ENCODE data around the gene USH1G.
"Not testable (repeated sequence)": the region's sequence is repeated elsewhere in the genome, so short reads cannot be mapped to it uniquely, and the experiment has no call there.

USH1G gene

DNA sequence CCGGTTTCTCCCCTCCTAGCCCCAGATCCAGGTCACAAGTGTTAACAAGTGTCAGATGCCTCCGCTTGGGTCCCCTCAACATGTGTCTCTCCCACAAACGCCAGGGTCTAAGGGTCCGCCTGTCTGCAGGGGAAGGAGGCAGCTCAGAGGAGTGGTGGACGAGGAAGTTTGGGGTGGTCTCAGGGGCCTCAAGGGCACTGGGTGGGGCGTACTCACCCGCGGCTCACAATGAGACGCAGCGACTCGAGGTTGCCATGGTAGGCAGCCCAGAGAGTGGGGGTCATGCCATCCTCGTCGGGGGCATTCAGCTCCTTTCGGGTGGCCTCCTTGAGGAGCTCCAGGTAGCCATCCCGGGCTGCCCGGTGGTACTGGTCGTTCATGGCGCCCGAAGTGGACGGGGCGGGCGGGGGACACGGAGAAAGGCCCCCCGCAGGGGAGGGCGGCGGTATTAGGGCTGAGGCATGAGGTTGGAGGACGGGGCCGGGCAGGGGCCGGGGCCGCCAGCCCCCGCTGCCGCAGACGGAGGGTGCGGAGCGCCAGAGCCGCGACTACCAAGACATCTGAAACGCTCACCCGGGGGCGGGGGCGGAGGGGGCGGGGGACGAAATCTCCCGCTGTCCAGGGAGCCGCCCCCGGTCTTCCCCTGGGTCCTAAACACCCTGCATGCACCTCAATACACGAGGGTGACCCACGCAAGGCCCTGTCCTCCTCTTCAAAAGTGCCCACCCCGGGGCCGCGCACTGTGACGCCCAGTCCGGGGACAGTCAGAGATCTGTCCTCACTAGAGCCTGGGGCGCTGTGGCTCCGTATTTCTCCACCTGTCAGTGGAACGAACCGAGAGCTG is at the start of gene USH1G:
TSS of gene USH1G (minus strand) at position 562 of the 844 bp plus-strand sequence. CDS start at position 380, 182 bp downstream.
- DNase-seq: no peak

DNA sequence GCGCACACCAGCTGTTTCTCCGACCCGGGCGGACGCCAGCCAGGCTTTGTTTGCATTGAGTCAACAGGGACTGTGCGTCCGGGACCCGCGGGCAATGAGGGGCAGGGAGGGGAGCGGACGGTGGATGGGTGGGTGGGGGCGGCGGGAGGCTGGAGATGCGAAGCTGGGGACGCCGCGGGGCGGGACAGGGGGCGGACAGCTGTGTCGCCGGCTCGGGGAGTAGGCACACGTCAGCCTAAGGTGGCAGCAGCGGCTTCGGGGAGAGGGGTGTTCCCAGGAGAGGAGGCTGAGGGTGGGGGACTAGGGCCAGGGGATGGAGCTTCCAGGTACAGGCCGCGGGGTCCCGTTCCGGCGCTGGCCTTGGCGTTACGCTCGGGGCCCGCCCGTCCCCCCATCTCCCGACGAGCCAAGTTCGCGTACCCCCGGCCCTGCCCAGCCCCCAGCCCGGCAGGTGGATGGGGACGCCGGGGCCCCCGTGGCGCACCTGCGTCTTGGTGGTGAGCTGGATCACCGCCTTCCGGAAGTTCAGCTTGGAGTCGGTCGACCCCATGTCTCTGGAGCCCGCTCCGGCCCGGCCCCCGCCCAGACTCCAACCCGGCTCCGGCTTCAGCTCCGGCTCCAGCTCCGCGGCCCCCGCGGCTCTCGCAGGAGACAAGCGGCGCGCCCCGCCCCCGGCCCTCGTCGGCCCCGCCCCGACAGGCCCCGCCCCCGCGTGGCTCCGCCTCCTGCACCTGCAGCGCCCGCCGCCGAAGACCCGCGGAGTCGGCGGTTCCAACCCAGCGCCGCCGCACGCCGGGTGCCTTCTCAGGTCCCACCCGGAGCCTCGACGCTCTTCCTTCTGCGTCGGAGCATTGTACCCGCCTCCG is 49.3 kb upstream of the USH1G start, which contains the start of gene HID1:
TSS of gene HID1 (minus strand) at position 653 of the 866 bp plus-strand sequence. CDS start at position 550, 103 bp downstream.
- no peak for DNase-seq

DNA sequence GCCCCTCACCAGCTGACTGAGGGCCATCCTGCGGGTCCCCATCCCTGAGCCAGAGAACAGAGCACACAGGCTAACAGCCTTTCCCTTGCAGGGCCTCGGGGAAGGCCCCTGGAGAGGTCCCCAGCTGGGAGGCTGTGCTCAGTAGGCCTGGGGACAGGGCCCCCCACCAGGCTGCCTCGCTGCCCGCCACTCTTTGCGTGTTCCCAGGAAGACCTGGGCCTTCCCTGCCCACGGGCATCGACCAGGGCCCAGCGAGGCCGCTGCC is 48.7 kb upstream of the USH1G start:
- no peak for DNase-seq

DNA sequence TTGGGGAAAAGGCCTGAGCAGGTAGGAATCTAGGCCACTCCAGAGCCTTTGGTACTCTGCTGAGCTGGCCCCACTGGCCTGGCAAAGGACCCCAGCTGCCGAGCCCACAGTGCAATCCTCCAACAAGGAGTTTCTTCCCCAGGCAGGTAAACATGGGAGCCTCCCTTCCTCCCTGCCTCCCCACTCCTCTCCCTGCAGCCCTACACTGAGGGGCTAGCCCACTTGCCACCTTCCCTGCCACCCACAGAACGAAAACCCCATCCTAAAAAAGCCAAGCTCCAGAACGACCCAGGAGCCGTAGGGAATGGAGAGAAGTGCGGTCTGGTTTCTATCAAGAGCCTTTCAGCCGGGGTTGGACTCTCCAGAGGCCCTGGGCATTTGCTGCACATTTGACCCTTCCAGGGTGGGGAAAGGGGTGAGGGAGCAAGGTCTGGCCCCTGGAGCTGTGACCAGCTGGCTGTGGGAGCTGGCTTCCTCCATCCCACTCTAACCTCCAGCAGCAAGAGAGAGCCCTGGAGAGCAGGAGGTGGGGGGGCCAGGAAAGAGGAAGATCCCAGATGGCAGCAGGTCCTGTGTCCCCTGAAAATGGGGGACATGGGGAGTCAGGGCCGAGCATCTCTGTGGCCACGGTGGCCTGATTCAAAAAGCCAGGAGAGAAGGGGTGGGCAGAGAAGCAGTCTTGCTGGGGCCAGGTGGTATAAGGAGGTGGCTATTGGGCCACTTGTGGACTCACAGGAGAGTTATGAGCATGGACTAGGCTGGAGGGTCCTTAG is 48.2 kb upstream of the USH1G start:
- DNase-seq: no peak

DNA sequence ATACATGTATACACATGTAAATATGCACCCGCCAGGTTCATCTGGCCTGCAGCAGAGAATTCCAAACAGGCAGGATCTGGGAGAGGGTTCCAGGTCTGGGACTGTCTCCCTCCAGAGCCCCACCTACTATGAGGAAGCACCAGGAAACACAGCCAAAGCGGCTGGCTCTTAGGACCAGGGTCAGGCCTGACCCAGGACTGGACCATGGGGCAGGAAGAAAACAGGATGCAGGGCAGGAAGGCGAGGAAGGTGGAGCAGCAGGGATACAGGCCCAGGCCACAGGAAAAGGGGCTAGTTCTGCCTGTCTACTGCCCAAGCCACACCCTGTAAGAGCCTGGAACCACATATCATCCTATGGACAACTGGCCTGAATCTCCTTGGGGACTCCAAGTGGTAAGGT is 47.3 kb upstream of the USH1G start:
- no peak for DNase-seq

DNA sequence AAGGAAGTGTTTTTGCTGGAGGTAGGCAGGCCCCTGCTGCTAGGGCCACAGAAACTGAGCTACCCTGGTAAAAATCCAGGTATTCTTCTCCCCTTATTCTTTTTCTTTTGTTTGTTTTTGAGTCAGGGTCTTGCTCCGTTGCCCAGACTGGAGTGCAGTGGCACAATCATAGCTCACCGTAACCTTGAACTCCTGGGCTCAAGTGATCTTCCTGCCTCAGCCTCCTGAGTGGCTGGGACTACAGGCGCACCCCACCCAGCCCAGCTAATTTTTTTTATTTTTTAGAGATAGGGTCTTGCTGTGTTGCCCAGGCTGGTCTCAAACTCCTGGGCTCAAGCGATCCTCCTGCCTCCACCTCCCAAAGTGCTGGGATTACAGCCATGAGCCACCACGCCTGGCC is 46.4 kb upstream of the USH1G start:
- DNase-seq: not testable (repeated sequence)

DNA sequence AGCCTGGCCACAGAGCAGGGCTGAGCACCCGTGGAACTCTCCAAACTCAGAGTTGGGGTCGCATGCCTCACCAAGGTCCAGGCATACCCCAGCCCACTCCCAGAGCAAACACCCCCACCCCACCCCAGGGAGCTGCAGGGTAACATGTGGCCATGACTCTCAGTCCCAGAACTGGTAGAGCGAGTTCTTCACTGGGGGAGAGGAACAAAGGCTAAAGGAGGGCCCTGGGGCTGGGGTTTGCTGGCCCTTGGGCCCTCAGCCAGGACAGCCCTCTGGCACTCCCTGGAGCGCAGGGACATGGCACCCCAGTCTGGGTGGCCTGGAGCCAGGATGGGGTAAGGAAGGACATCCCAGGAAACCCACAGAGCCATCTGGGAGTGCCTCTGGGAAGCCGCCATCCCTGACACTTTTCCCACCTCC is 45.3 kb upstream of the USH1G start:
- no peak for DNase-seq

DNA sequence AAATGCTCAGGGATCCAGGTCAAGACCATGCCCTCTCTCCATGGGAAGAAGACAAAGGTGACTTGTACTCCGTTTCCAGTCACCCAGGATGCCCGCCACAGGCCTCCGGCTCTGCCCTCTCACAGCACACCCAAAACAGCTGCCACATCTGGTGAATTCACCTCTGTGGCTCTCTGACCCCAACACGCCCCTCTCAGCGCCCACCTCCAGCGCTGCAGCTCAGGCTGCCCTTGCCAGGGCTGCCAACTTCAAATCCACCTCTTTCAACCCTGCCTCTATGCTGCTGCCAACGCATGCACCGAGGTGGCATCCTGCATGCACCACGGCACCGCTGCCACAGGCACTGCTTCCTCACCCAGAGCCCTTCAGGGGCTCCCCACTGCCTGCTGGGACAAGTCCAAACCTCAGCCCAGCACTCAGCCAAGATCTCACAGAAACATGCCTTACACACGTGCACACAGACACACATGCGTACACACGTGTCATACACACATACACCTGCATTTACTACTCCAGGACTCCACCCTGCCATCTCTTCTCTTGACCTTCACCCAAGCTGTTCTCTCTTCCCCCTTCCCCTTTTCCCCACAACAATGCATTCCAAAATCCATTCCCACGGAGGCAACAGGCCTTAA is 42.0 kb upstream of the USH1G start:
- DNase-seq: no peak

DNA sequence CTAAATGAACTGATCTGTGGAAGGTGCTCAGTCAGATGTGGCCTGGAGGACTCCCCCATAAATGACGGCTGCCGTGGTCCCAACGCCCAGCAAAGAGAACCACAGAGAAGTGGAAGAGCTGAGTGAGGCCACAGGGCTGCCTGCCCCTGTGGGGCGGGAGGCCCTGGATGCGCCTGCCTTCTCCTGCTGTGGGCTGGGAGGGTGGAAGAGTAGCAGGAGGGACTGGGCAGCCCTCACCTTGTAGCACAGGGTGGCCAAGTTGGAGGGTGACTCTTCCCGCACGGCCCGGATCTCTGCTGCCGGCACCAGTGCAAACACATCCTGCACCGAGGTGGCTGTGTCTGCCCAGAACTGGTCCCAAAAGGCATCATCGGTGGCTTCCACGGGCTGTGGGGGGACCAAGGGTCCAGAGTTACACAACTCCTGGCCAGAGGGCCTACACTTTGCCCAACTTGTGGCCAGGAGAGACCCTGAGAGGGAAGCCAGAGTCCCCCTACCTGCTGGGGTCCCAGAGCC is 41.2 kb upstream of the USH1G start:
- no peak for DNase-seq

DNA sequence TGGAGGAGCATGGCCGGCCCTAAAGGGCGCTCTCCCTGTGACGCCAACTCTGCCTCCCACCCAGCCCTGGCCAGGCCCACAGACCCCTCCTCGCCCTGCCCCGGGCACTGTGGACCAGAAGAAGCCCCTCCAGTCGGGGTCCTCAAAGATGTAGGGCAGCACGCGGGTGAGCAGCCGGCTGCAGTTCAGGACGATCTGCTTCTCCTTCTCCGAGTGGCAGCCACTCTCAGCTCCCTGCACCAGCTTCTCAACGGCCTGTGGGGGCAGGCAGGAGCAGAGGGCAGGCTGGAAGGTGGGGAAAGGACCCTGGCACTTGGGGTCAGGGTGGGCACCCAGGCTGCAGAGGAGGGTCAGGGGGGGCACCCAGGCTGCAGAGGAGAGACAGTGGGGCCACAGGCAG is 40.6 kb upstream of the USH1G start:
- no peak for DNase-seq

DNA sequence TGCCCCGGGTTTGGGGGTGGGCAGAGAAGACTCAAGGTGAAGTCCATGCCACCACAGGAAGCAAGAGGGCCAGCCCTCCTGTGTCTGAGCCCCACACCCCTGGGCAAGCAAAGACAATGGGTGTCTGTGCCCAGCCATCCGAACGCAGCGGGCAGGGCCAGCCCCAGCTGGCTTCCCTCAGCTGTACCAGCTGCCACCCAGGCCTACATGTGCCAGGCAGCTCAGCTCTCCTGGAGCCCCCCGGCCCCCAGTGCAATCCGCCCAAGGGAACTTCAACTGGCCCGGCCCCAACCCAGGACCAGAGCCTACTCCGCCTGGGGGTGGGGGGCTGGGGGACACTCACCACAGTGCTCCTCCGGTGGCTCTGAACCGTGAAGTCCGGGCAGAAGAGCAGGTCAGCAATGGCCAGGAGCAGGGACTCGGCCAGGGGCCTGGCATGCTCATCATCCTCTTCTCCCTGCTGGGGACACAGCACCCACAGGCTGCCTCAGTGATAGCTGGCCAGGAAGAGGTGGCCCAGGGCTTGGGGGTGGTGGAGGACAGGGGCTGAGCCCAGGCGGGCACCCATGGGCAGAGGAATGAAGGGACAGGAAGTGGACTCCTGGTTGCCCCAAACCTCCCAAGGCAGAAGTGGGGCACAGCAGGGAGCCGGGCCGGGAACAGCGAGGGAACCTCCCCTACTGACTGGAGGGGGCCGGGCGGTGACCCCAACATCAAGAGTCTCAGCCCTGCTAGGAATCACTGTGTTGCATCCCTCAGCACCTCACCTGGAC is 39.8 kb upstream of the USH1G start:
- no peak for DNase-seq

DNA sequence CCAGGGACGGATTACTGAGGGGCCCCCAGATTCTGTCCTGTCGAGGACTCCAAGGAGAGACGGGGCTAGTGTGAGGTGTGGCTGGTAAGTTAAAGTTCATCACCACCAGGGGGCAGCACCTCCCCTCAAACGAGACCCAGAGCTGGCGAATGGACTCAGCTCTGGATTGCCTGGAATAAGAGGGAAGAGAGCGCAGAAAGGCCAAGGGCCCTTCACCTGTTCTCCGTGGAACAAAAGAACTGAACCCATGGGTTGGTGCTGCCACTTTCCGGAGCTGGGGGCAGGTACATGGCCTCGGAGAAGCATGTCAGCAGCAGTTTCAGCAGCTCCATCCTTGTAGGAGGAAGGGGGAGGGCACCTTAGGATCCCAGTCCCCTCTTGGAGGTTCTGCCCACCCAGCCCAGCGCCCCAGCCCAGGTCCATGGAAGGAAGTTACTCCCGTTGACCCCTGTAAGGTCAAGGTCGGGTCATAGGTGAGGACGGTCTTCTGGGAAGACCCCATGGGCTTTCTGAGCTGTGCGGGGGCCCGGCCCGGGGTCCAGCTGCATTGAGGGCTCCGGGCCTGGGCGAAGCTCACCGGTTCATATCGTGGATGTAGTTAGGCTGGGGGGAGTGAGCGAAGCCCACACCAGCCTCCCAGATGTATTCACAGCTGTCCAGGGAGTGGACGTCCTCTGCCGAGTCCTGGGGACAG is 38.7 kb upstream of the USH1G start:
- peak; percentile 83 for DNase-seq

DNA sequence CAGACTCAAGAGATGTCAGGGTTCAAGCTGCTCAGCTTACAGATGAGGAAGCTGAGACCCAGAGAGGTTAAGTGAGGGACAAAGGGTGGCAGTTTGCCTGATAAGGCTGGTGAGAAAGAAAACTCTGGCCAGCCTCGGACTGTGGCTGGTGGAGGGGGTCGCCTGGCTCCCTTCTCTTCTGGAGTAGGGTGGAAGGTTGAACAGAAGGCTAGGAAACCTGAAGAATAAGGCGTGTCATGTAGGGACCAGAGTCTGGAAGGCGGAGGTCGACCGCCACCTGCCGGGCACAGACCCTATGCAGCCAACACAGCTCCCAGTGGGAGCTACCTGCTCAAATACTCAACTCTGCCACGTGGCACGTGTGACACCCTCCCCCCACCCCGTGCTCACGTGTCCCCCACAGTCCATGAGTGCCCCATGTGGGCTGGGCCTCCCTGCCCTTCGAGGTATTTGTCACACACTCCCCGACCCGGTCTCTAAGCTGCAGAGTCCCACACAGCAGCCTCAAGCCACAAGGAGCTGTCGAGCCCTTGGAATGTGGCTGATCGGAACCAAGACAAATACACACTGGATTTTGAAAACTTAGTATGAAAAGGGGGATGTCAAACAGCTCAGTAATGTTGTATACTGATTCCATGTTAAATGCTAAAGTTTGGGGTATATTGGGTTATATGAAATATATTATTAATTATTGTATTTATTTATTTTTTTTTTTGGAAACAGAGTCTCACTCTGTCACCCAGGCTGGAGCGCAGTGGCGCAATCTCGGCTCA is 37.7 kb upstream of the USH1G start:
- peak; percentile 29 for DNase-seq

DNA sequence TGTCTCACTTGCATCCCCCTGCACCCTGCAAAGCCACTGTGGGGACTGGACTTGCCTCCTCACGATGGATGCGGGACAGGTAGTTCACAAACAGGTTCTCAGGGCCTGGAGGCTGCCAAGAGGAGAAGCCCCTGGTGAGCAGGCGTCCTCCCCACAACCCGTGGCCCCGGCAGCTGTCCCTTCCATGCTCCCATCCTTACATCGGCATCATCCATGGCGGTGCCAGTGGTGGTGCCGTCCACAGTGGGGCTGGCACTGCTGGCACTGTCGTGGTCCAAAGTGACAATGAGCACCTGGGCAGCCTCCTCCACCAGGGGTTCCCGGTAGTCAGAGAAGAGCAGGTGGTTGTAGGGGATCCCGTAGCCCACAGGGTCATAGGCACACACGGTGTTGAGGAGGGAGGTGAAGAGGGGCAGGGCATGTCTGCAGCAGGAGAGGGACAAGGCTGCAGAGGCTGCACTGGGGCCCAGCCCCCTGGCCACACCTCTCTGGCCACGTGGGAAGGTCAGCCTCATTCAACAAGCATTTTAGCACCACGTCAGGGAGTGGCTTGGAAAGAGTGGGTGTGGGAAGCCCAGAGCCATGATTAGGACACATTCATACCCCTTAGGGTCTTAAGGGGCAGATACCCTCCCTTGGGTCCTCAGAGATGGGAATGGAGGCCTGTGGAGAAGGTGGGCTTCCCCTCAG is 36.9 kb upstream of the USH1G start:
- no peak for DNase-seq

DNA sequence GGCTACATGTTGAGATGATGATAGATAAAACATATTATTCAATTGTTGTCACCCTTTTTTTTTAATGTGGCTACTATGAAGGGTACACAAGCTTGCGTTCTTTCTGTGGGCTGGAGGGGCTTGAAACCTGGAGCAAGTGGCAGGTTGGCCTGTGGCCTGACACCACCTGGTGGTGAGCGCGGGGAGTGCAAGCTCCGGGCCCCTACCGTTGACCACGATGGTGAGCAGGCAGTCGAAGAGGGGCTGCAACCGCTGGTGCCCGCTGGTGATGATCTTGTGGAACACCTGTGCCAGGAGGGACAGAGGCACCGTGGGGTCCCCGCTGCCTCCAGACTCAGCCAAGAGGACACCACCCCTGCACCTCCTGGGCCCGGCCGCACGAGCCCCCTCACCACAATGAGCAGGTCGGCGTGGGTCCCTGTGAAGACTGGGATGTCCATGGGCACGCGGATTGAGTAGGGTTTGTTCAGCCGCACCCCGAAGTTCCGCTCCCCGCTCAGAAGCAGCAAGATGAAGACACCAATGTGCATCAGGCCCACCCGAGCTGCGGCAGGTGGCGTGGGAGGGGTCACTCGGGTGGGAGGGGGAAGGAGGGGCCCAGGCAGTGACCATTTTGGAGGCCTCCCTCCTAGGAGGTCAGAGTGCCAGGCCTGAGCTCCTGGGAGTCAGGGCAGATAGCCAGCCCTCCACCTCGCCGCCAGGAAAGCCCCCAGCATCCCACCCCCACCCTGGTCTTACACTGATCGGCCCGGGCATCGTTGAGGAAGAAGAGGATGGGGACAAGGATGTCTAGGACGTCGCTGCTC is 35.1 kb upstream of the USH1G start:
- DNase-seq: peak; percentile 31

DNA sequence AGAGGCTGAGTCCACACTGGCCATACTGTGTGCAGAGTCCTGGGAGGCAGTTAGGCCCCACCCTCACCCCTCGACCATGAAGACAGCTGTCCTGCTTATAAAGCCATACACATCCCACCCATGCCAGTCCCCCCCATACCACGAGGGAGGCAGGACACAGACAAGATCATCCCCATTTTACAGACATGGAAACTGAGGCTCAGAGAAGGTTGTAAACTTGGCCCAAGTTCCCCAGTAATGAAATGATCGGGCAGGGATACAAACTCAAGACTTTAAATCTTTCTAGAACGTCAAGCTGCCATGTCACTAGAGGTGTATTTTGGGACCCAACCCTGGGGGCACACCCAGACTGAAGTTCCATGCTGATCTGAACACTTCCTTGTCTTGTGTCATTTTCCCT is 33.0 kb upstream of the USH1G start:
- DNase-seq: no peak

DNA sequence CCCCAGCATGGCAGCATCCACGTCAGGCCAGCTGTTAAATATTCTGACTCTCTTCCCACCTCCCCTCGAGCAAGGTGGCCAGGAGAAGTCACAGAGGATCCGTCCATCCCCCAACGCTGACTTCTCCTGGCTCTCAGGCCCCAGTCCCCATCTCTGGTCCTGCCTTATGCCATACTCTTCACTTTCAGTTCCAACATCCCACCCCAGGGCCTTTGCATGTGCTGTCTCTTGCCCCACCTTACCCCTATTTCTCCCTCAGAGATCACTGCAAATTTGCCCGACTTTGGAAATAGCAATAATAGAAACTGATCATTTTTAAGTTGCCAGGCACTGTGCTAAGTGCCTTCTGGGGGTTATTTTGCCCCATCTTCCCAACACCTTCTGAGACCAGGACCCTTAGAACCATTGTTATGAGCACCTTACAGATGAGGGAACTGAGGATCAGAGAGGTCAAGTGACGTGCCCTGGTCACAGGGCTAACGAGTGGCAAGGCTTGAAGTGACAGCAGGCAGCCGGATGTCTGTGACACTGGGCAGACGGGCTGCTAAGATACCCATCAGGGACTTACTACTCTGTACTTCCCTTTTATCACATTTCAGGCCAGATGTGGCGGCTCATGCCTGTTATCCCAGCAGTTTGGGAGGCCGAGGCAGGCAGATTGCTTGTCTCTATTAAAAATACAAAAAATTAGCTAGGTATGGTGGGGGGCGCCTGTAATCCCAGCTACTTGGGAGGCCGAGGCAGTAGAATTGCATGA is 31.8 kb upstream of the USH1G start:
- no peak for DNase-seq

DNA sequence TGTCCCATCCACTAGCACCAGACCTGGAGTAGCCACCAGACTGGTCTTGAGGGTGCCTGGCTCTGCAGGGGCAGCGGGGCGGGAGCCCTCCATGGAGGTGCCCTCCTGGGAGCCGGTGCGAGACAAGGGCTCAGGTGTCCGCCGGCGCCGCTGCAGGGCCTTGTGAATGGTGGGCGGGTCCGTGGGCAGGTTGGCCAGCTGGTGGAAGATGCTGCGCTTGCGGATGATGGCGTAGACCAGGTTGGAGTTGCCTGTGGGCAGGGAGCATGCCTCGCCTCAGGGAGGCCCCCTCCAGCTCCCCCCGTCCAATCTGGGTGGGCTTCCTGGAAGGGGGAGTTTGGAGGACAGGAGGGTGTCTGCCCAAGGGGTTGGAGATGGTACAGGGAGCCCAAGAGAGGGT is 31.1 kb upstream of the USH1G start:
- no peak for DNase-seq

Data from fibroblast of upper back skin (primary cell).